C4-2B (cell line): ENCODE results near the gene TRPC6.

Experiments
- CTCF ChIP-seq: fragments of 450-650 bp; conservative IDR thresholded peaks from 2 replicates; pipeline ENCODE4 v1.5.1; 2017; ENCODE audit warnings: mild to moderate bottlenecking
- ZFX ChIP-seq: fragments of 450-650 bp; IDR thresholded peaks from 2 replicates; pipeline ENCODE4 v1.6.1; 2017

DNA sequence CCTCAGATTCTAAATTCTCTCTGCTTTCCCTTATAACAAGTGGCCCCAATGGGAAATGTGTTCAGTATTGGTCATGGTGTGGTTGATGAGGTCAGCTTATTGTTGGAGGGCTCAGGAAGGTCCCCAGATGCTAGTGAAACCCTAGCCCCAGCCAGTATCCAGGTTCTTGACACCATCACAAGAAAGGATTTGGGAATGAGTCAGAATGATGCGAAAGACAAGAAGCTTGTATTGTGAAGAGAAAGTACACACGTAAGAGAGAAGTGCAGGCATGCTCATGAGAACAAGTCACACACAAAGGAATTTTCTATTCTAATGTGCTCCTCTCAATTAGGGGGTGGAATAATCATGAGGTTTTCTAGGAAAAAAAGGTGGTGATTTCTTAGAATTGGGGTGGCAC lies 34.9 kb upstream of the TRPC6 start:
- TF ChIP-seq CTCF (no peak), ZFX (no peak)
